ENCODE measurements around the gene TCP11L1.
"Not testable (repeated sequence)": the region's sequence is repeated elsewhere in the genome, so short reads cannot be mapped to it uniquely, and the experiment has no call there.

Gene TCP11L1

DNA sequence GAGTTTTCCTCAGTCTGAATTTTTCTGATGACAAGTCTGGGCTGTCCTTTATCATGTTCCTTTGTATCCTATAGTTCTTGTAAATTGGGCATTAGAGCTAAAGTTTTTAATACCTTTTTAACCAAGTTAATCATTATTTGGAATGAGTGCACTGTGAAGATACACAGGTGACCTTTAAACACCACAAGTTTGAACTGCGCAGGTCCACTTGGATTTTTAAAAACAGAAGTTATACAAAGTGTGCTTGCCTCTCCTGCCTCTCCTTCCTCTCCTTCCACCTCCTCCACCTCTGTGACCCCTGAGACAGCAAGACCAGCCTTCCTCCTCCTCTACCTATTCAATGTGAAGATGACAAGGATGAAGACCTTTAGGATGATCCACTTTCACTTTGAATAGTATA lies 4.4 kb upstream of the TCP11L1 start:
- Histone ChIP-seq H3K9me3 (ENCODE audit: insufficient read depth, low read depth, low read length) (no peaks in the 10 kb centered on the region), H3K27ac (ENCODE audit: low read length) (no peak overlapping the region), H3K27me3 (ENCODE audit: insufficient read depth, low read length) (no peaks in the 10 kb centered on the region), H3K9ac (ENCODE audit: low read depth, low read length) (no peak overlapping the region), H3K4me3 (ENCODE audit: low read length) (no peak overlapping the region), H3K36me3 (ENCODE audit: insufficient read depth, low read depth, low read length) (0 out of 2 replicates have a peak, but pooled peaks cover 3% of the 10 kb centered on the region), H3K4me1 (ENCODE audit: insufficient read depth, low read length) (no peaks in the 10 kb centered on the region)

GRCh38 chr11:33040033-33040861 lies 875 bp downstream of the TCP11L1 start:
- H3K9ac ChIP-seq (ENCODE audit: low read depth, low read length) = peak overlapping the region; percentile 86; the same call in 1 of the 2 replicates
- H3K36me3 ChIP-seq (ENCODE audit: insufficient read depth, low read depth, low read length) = peaks cover 19% of the 10 kb centered on the region
- H3K27ac ChIP-seq (ENCODE audit: low read length) = no peak overlapping the region
- H3K4me3 ChIP-seq (ENCODE audit: low read length) = peak overlapping the region; percentile 71
- H3K27me3 ChIP-seq (ENCODE audit: insufficient read depth, low read length) = no peaks in the 10 kb centered on the region
- H3K9me3 ChIP-seq (ENCODE audit: insufficient read depth, low read depth, low read length) = peaks cover 6% of the 10 kb centered on the region; the same call in 1 of the 2 replicates
- H3K4me1 ChIP-seq (ENCODE audit: insufficient read depth, low read length) = no peaks in the 10 kb centered on the region

DNA sequence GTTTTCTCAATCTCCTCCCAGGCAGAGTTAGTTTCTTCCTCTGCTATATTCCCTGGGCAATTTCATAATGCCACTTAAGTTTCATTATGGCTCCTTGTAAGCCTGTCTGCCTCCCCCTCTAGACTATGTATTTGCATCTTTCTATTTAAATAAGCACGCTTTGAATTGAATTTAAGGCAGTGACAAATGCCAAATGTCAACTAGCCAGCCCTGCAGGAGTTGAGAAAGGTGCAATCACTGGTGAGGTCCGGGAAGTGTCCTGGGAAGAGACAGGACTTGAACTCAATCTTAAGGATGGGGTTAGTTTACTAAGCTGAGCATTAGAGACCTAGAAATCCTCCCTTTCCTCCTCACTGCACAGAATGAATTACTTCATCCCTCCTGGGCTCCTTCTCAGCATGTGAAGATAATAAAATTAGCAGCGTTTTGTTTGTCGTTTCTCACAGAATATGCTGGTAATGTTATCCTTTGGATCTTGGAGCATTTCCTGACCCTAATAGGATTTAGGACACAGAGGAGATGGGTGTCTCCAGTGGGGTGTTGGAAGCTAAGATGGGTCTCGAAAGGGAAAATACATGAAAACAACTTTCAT lies 1.6 kb downstream of the TCP11L1 start:
- Histone ChIP-seq H3K27me3 (ENCODE audit: insufficient read depth, low read length) (no peaks in the 10 kb centered on the region), H3K4me3 (ENCODE audit: low read length) (peak overlapping the region; percentile 71; the same call in 1 of the 2 replicates), H3K9ac (ENCODE audit: low read depth, low read length) (no peak overlapping the region; the same call in 1 of the 2 replicates), H3K27ac (ENCODE audit: low read length) (no peak overlapping the region), H3K4me1 (ENCODE audit: insufficient read depth, low read length) (no peaks in the 10 kb centered on the region), H3K9me3 (ENCODE audit: insufficient read depth, low read depth, low read length) (peaks cover 9% of the 10 kb centered on the region), H3K36me3 (ENCODE audit: insufficient read depth, low read depth, low read length) (peaks cover 25% of the 10 kb centered on the region)

GRCh38 chr11:33043221-33043830 lies 4.0 kb downstream of the TCP11L1 start:
- H3K27me3 ChIP-seq (ENCODE audit: insufficient read depth, low read length) = no peaks in the 10 kb centered on the region

DNA sequence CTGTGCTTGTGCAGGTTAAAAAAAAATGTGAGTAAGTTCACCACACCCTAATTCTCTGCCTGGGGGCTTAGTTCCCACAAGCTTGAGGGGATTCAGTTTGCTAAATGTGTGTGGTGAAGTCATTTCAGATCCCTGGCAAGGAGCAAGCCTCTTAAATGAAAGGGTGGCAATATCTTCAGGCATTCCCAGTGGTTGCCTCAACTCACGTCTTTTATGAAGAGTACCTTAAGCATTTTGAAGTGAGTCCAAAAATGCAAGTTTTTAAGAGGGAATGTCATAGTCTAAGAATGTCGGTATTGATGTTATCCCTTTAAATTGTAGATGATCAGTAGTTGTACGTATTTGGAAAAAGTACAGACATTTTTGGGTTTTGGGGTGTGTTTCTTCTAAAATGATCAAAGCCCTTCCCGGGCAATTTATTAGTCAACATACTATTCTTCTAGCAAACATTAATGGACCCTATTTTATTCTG lies 4.9 kb downstream of the TCP11L1 start:
- Histone ChIP-seq H3K9me3 (ENCODE audit: insufficient read depth, low read depth, low read length) (peaks cover 9% of the 10 kb centered on the region), H3K9ac (ENCODE audit: low read depth, low read length) (no peak overlapping the region), H3K4me3 (ENCODE audit: low read length) (no peak overlapping the region), H3K27ac (ENCODE audit: low read length) (no peak overlapping the region), H3K4me1 (ENCODE audit: insufficient read depth, low read length) (no peaks in the 10 kb centered on the region), H3K36me3 (ENCODE audit: insufficient read depth, low read depth, low read length) (peaks cover 40% of the 10 kb centered on the region), H3K27me3 (ENCODE audit: insufficient read depth, low read length) (no peaks in the 10 kb centered on the region)

More at GRCh38 chr11:33043221-33043830, 4.0 kb downstream of the TCP11L1 start:
- no peak overlapping the region for H3K4me3 ChIP-seq (ENCODE audit: low read length)
- peaks cover 39% of the 10 kb centered on the region for H3K36me3 ChIP-seq (ENCODE audit: insufficient read depth, low read depth, low read length)
- H3K4me1 ChIP-seq (ENCODE audit: insufficient read depth, low read length) = no peaks in the 10 kb centered on the region
- H3K9me3 ChIP-seq (ENCODE audit: insufficient read depth, low read depth, low read length) = peaks cover 9% of the 10 kb centered on the region
- no peak overlapping the region for H3K9ac ChIP-seq (ENCODE audit: low read depth, low read length)
- H3K27ac ChIP-seq (ENCODE audit: low read length) = no peak overlapping the region

- Histone ChIP-seq H3K27me3 (ENCODE audit: insufficient read depth, low read length) (no peaks in the 10 kb centered on the region), H3K4me3 (ENCODE audit: low read length) (no peak overlapping the region), H3K9ac (ENCODE audit: low read depth, low read length) (no peak overlapping the region), H3K9me3 (ENCODE audit: insufficient read depth, low read depth, low read length) (peaks cover 9% of the 10 kb centered on the region), H3K27ac (ENCODE audit: low read length) (no peak overlapping the region), H3K36me3 (ENCODE audit: insufficient read depth, low read depth, low read length) (peaks cover 40% of the 10 kb centered on the region), H3K4me1 (ENCODE audit: insufficient read depth, low read length) (no peaks in the 10 kb centered on the region)
Observed at GRCh38 chr11:33045551-33046255, 6.3 kb downstream of the TCP11L1 start.

DNA sequence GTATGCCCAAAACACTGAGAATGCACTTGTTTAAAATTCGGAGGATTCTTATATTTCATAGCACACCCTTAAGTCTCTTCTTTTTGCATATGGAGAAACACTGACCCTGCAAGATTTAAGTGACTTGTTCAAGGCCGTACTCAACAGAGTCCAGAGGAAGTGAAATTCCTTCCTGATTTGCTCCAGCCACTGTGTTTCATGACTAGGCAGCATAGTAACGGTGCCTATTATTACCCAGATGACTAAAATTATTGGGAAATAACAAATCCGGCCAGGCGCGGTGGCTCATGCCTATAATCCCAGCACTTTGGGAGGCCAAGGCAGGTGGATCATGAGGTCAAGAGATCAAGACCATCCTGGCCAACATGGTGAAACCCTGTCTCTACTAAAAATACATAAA lies 9.3 kb downstream of the TCP11L1 start:
- H3K9ac ChIP-seq (ENCODE audit: low read depth, low read length); H3K27me3 ChIP-seq (ENCODE audit: insufficient read depth, low read length); H3K4me1 ChIP-seq (ENCODE audit: insufficient read depth, low read length); H3K9me3 ChIP-seq (ENCODE audit: insufficient read depth, low read depth, low read length); H3K27ac ChIP-seq (ENCODE audit: low read length); H3K4me3 ChIP-seq (ENCODE audit: low read length): not testable (repeated sequence)
- peaks cover 37% of the 10 kb centered on the region for H3K36me3 ChIP-seq (ENCODE audit: insufficient read depth, low read depth, low read length)

DNA sequence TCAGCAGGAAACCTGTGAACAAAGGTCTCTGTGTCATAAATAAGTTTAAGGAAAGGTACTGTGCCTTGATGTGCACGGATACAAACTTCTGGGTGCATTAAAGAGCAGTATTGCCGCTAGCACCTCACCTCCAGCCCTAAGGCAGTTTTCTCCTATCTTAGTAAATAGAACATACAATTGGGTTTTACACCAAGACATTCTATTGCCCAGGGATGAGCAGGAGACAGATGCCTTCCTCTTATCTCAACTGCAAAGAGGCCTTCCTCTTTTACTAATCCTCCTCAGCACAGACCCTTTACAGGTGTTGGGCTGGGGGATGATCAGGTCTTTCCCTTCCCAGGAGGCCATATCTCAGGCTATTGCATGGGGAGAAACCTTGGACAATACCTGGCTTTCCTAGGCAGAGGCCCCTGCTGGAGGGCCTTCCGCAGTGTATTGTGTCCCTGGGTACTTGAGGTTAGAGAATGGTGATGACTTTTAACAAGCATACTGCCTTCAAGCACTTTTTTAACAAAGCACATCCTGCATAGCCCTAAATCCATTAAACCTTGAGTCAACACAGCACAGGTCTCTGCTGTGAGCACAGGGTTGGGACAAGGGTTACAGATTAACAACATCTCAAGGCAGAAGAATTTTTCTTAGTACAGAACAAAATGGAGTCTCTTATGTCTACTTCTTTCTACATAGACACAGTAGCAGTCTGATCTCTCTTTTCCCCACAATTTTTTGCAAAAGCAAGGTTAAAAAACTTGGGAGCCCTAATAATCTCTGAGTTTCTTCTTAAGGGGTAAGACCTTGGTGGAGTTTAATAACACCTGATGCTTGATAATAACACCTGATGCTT lies 10.4 kb downstream of the TCP11L1 start:
- not testable (repeated sequence) for H3K4me1 ChIP-seq (ENCODE audit: insufficient read depth, low read length); H3K27ac ChIP-seq (ENCODE audit: low read length); H3K9ac ChIP-seq (ENCODE audit: low read depth, low read length); H3K9me3 ChIP-seq (ENCODE audit: insufficient read depth, low read depth, low read length); H3K27me3 ChIP-seq (ENCODE audit: insufficient read depth, low read length); H3K4me3 ChIP-seq (ENCODE audit: low read length)
- H3K36me3 ChIP-seq (ENCODE audit: insufficient read depth, low read depth, low read length) = peaks cover 26% of the 10 kb centered on the region

DNA sequence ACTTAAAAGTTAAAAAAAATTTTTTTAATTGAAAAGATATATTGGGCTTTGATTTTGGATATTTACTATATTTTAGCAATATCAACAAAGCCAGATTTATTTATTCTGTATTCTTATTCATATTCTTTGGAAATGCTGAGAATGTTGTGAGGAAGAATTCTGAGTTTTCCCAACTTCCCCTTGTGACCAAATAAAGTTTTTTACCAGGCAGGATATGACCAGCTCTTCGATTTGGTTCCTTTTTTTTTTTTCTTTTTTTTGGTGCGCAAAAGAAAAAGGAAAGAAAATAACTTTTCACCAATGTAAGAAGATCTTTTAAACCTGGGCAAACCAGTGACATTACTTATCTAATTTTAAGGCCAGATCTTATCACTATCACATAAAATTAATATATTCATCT lies 12.9 kb downstream of the TCP11L1 start:
- H3K36me3 ChIP-seq (ENCODE audit: insufficient read depth, low read depth, low read length) = peaks cover 10% of the 10 kb centered on the region; the same call in 1 of the 2 replicates
- no peak overlapping the region for H3K27ac ChIP-seq (ENCODE audit: low read length)
- no peak overlapping the region for H3K9ac ChIP-seq (ENCODE audit: low read depth, low read length)
- H3K4me3 ChIP-seq (ENCODE audit: low read length) = no peak overlapping the region
- H3K9me3 ChIP-seq (ENCODE audit: insufficient read depth, low read depth, low read length) = no peaks in the 10 kb centered on the region
- no peaks in the 10 kb centered on the region for H3K27me3 ChIP-seq (ENCODE audit: insufficient read depth, low read length)
- no peaks in the 10 kb centered on the region for H3K4me1 ChIP-seq (ENCODE audit: insufficient read depth, low read length)

- Histone ChIP-seq H3K27me3 (ENCODE audit: insufficient read depth, low read length) (no peaks in the 10 kb centered on the region), H3K9ac (ENCODE audit: low read depth, low read length) (no peak overlapping the region), H3K36me3 (ENCODE audit: insufficient read depth, low read depth, low read length) (peaks cover 32% of the 10 kb centered on the region; the same call in 1 of the 2 replicates), H3K4me3 (ENCODE audit: low read length) (no peak overlapping the region), H3K27ac (ENCODE audit: low read length) (no peak overlapping the region), H3K9me3 (ENCODE audit: insufficient read depth, low read depth, low read length) (no peaks in the 10 kb centered on the region), H3K4me1 (ENCODE audit: insufficient read depth, low read length) (no peaks in the 10 kb centered on the region)
Observed at GRCh38 chr11:33055375-33055774, 16.0 kb downstream of the TCP11L1 start.

GRCh38 chr11:33057284-33057683 lies 17.9 kb downstream of the TCP11L1 start:
- peaks cover 43% of the 10 kb centered on the region for H3K36me3 ChIP-seq (ENCODE audit: insufficient read depth, low read depth, low read length)
- H3K4me1 ChIP-seq (ENCODE audit: insufficient read depth, low read length) = no peaks in the 10 kb centered on the region
- H3K9ac ChIP-seq (ENCODE audit: low read depth, low read length) = no peak overlapping the region

More at GRCh38 chr11:33057284-33057683, 17.9 kb downstream of the TCP11L1 start:
- no peak overlapping the region for H3K27ac ChIP-seq (ENCODE audit: low read length)
- H3K4me3 ChIP-seq (ENCODE audit: low read length) = no peak overlapping the region
- H3K9me3 ChIP-seq (ENCODE audit: insufficient read depth, low read depth, low read length) = no peaks in the 10 kb centered on the region
- no peaks in the 10 kb centered on the region for H3K27me3 ChIP-seq (ENCODE audit: insufficient read depth, low read length)
